Dendritic cell treated with granulocyte-macrophage colony-stimulating factor and Interleukin-4, amounts not matched to agents 40 ng/mL and 50 ng/mL, for 4 days (primary cell): ENCODE measurements around the gene SH3PXD2A.

Experiments
- H3K27ac Mint-ChIP-seq: one replicate; pipeline ENCODE4 v1.8.0; 2022; ENCODE audit warnings: mild to moderate bottlenecking, mixed read lengths
- H3K27me3 Mint-ChIP-seq: one replicate; pipeline ENCODE4 v1.8.0; 2022; ENCODE audit warnings: mild to moderate bottlenecking, mixed read lengths
- H3K36me3 Mint-ChIP-seq: one replicate; pipeline ENCODE4 v1.8.0; 2022; ENCODE audit warnings: low read depth, mixed read lengths
- H3K4me1 Mint-ChIP-seq: one replicate; pipeline ENCODE4 v1.8.0; 2022; ENCODE audit warnings: low read depth, mixed read lengths
- H3K4me3 Mint-ChIP-seq: one replicate; pipeline ENCODE4 v1.8.0; 2022; ENCODE audit warnings: mild to moderate bottlenecking, moderate library complexity, mixed read lengths
- H3K9me3 Mint-ChIP-seq: one replicate; pipeline ENCODE4 v1.8.0; 2022; ENCODE audit warnings: mixed read lengths
- intact Hi-C: fragments of 100-400 bp; cut with micrococcal nuclease; formaldehyde crosslinking; loops from one replicate; pipeline ENCODE4 v1.15.0; 2022

Gene SH3PXD2A

GRCh38 chr10:103884681-103885139, 29.3 kb upstream of the SH3PXD2A start:
- Mint-ChIP-seq H3K36me3 (peaks cover 56% of the 10 kb centered on the region), H3K27me3 (no peaks in the 10 kb centered on the region)
- intact Hi-C loops, result loop anchor here (1.0 to 10.0 kb wide), 4 partner anchors 83 to 240 kb away; partner anchors contain the start of genes SFR1 and SLK

DNA sequence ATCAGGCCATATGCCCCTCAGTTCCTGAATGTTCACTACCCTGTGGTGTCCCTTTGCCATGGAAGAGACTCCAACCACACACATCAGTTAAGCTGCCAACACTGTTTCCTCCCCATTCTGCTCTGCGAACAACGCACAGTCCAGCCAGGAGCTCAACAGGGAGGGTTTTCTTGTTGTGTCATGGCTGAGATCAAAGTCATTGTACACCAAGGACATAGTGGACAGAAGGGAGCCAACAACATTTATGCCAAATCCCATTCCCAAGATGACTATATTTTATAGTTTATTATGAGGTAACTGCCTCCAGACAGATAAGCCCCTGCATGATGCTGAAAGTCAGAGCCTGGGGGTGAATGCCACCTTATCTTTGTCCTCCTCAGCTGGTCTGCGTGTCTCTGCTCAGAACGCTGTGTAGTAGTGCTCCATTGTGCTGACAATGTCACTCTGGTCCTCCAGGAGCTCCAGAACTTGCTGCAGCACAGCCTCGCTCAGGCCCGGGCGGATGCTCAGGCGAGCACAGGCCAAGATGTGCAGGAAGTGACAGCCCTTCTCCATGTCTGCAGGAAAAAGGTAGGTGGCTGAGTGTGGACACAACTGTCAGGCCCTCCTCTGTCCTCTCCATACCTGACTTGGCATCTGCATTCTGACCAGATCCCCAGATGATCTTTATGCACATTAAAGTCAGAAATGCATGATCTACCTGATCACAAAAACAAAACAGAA, 27.1 kb upstream of the SH3PXD2A start:
- Mint-ChIP-seq H3K4me1 (peaks cover 6% of the 10 kb centered on the region), H3K9me3 (no peaks in the 10 kb centered on the region), H3K27me3 (no peaks in the 10 kb centered on the region), H3K4me3 (no peak overlapping the region), H3K27ac (no peak overlapping the region), H3K36me3 (peaks cover 64% of the 10 kb centered on the region)
- intact Hi-C loops, result loop anchor here (10.0 kb wide), 1 partner anchor 242 kb away; the partner anchor contains the start of gene SFR1

More at GRCh38 chr10:103884681-103885139, 29.3 kb upstream of the SH3PXD2A start:
- no peak overlapping the region for H3K27ac Mint-ChIP-seq
- peaks cover 16% of the 10 kb centered on the region for H3K4me1 Mint-ChIP-seq
- no peaks in the 10 kb centered on the region for H3K9me3 Mint-ChIP-seq
- no peak overlapping the region for H3K4me3 Mint-ChIP-seq

DNA sequence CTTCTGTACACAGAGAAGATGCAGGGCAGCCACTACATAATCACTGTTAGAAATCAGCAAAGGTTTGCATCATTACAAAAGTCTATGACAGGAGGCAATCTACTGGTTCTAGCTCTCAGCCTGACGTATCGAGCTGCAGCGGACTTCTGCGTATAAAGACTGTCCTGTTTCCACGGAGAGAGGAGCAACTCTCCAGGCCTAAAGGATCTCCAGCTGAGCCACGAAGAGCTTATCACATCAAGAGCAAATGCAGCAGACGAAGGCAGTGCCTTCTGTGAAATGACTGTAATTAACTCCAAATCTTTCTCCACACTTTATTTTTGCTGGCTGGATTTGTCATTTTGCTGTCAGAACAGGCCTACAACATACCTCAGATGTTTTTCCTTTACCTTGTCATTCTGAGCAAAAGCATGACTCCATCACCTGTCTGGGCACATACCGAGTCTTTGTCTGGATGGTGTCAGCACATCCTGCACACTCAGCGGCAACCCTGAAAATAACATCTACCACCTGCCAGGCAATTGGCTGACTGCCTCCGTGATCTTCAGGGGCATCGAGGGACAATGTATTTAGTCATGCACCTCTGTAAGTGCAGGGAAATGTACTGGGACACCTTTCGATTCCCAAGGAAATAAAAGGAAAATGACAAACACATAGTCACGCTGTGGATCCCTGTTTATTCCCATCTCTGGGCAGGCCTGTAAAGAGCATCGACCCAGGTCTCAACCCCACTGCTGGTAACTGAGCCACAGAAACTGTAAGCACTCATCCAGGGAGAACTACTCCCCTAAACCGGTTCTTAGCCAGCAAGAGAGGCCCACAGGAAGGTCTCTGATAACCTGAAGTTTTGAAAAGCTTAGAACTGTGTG, 26.3 kb upstream of the SH3PXD2A start:
- no peaks in the 10 kb centered on the region for H3K9me3 Mint-ChIP-seq
- H3K27me3 Mint-ChIP-seq, result no peaks in the 10 kb centered on the region
- H3K4me1 Mint-ChIP-seq, result peaks cover 6% of the 10 kb centered on the region
- peaks cover 58% of the 10 kb centered on the region for H3K36me3 Mint-ChIP-seq
- intact Hi-C loops, result loop anchor here (10.0 kb wide), 1 partner anchor 243 kb away; the partner anchor contains the start of gene SFR1
- no peak overlapping the region for H3K4me3 Mint-ChIP-seq
- H3K27ac Mint-ChIP-seq, result no peak overlapping the region

GRCh38 chr10:103879831-103880230, 24.5 kb upstream of the SH3PXD2A start:
- H3K9me3 Mint-ChIP-seq, result no peaks in the 10 kb centered on the region
- no peaks in the 10 kb centered on the region for H3K27me3 Mint-ChIP-seq
- H3K4me1 Mint-ChIP-seq, result peaks cover 3% of the 10 kb centered on the region
- no peak overlapping the region for H3K27ac Mint-ChIP-seq
- peaks cover 61% of the 10 kb centered on the region for H3K36me3 Mint-ChIP-seq
- no peak overlapping the region for H3K4me3 Mint-ChIP-seq
- intact Hi-C loops, result loop anchor here (10.0 kb wide), 1 partner anchor 245 kb away; the partner anchor contains the start of gene SFR1

DNA sequence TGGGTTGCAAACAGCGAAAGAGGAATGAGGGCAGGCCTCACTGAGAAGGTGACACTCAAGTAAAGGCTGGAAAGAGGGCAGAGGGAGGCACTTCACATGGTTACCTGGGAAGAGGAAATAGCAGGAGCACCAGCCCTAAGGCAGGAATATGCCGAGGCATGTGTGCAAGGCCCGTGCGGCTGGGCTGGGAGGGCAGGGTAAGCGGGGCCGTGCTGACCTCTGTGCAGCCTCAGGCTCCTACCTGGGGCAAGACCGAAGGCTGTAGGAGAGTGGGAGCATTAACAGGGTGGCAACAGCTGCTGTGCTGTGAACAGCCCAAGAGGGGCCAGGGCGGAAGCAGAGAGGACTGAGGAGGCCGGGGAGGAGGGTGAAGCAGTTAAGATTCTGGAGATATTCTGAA, 24.0 kb upstream of the SH3PXD2A start:
- H3K4me1 Mint-ChIP-seq, result no peaks in the 10 kb centered on the region
- H3K27ac Mint-ChIP-seq, result no peak overlapping the region
- H3K36me3 Mint-ChIP-seq, result peaks cover 61% of the 10 kb centered on the region
- intact Hi-C loops, result no loop called here
- no peaks in the 10 kb centered on the region for H3K27me3 Mint-ChIP-seq
- H3K9me3 Mint-ChIP-seq, result no peaks in the 10 kb centered on the region
- no peak overlapping the region for H3K4me3 Mint-ChIP-seq

DNA sequence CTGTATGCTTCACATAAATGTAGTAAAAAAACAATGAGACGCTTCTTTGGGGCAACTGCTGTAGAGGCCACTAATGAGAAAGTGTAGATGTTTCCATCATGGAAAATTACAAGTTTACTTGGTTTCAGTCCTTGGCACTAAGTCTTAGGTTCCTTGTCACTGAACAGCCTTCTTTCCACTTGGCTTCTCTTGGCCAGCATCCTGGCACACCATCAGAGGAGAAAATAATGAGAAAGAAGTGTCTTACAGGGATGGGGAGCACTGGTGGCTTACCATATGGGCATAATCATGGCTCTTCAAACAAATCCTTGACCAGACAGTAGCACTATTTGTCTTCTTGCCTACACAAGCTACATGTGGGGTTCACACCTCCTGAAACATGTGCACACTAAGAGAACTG, 22.5 kb upstream of the SH3PXD2A start:
- Mint-ChIP-seq H3K4me3 (no peak overlapping the region), H3K27ac (no peak overlapping the region), H3K36me3 (peaks cover 58% of the 10 kb centered on the region), H3K27me3 (no peaks in the 10 kb centered on the region), H3K9me3 (no peaks in the 10 kb centered on the region), H3K4me1 (no peaks in the 10 kb centered on the region)
- intact Hi-C loops, result no loop called here

GRCh38 chr10:103876155-103876554, 20.8 kb upstream of the SH3PXD2A start:
- Mint-ChIP-seq H3K9me3 (no peaks in the 10 kb centered on the region), H3K4me1 (no peaks in the 10 kb centered on the region), H3K27ac (no peak overlapping the region), H3K4me3 (no peak overlapping the region), H3K36me3 (peaks cover 45% of the 10 kb centered on the region), H3K27me3 (no peaks in the 10 kb centered on the region)
- intact Hi-C loops, result no loop called here

DNA sequence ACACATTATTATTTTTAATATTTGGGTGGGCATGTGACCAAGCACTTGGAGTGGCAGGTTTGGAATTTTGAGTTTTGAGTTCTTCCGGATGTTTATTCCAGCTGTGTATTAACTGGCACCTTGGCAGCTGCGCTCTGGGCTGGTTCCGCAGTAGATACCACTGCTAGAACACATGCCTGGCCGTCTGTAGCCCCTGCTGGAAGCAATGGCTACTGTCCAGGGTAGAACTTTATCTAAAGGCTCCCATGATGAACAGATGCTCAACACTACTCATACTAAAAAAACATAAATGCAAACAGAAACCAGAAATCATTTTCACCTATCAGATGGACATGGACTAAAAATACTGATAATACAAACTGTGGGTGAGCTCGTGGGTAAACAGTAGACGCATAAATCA, 19.4 kb upstream of the SH3PXD2A start:
- no peaks in the 10 kb centered on the region for H3K27me3 Mint-ChIP-seq
- H3K4me1 Mint-ChIP-seq, result no peaks in the 10 kb centered on the region
- peaks cover 31% of the 10 kb centered on the region for H3K36me3 Mint-ChIP-seq
- no peak overlapping the region for H3K27ac Mint-ChIP-seq
- intact Hi-C loops, result no loop called here
- no peak overlapping the region for H3K4me3 Mint-ChIP-seq
- no peaks in the 10 kb centered on the region for H3K9me3 Mint-ChIP-seq

- intact Hi-C loops, result no loop called here
- Mint-ChIP-seq H3K4me3 (no peak overlapping the region), H3K27me3 (no peaks in the 10 kb centered on the region), H3K27ac (no peak overlapping the region), H3K4me1 (no peaks in the 10 kb centered on the region), H3K36me3 (peaks cover 14% of the 10 kb centered on the region), H3K9me3 (no peaks in the 10 kb centered on the region)
Observed at GRCh38 chr10:103872137-103872931, 17.0 kb upstream of the SH3PXD2A start.

GRCh38 chr10:103871006-103871405, 15.6 kb upstream of the SH3PXD2A start:
- intact Hi-C loops, result no loop called here
- Mint-ChIP-seq H3K9me3 (no peaks in the 10 kb centered on the region), H3K36me3 (peaks cover 8% of the 10 kb centered on the region), H3K4me3 (no peak overlapping the region), H3K4me1 (no peaks in the 10 kb centered on the region), H3K27me3 (peaks cover 2% of the 10 kb centered on the region), H3K27ac (no peak overlapping the region)

DNA sequence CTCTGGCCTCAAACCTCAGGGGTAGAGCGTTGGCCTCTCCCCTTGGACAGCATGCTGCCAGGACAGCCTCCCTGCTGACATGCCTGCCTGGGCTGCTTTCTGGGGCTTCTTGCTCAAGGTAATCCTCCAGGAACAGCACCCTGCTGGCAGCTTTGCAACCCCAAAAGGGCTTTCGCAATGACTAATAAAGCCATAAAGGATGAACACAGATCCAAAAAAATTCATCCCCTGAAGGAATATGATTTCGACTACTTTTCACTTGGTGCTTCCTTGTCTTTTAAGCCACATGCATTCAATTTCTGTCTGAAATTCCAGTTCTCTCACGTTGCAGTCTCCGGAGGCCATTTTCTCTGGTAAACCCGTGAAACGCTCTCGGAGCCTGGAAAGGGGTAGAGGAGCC, 15.1 kb upstream of the SH3PXD2A start:
- H3K4me3 Mint-ChIP-seq, result no peak overlapping the region
- no peak overlapping the region for H3K27ac Mint-ChIP-seq
- intact Hi-C loops, result no loop called here
- peaks cover 2% of the 10 kb centered on the region for H3K27me3 Mint-ChIP-seq
- H3K36me3 Mint-ChIP-seq, result peaks cover 8% of the 10 kb centered on the region
- H3K9me3 Mint-ChIP-seq, result peaks cover under 1% of the 10 kb centered on the region
- no peaks in the 10 kb centered on the region for H3K4me1 Mint-ChIP-seq

GRCh38 chr10:103869336-103869735, 14.0 kb upstream of the SH3PXD2A start:
- H3K27ac Mint-ChIP-seq, result no peak overlapping the region
- peaks cover 8% of the 10 kb centered on the region for H3K36me3 Mint-ChIP-seq

DNA sequence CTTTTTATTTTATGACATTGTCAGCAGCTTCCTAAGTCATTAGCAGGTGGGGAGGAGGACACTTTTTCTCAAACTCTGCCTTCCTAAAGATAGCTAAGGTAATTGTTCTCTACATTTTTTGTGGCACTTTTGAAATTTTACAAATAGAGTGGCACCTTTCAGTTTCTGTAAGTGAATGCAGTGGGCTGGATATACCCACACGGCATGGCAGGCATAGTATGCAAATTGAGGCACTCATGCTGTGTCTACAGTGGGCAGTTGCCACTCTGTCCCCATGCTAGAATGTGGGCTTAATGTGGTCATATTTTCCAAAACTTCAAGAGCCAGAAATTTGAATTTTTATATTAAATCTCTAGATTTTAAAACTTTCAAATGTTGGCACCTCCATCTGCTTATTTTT, 12.8 kb upstream of the SH3PXD2A start:
- no peak overlapping the region for H3K4me3 Mint-ChIP-seq
- H3K4me1 Mint-ChIP-seq, result no peaks in the 10 kb centered on the region
- H3K36me3 Mint-ChIP-seq, result peaks cover 7% of the 10 kb centered on the region
- intact Hi-C loops, result loop anchor here (10.0 kb wide), 1 partner anchor 273 kb away; no protein-coding TSS in a partner anchor
- H3K27me3 Mint-ChIP-seq, result peaks cover 5% of the 10 kb centered on the region
- H3K9me3 Mint-ChIP-seq, result peaks cover 11% of the 10 kb centered on the region
- H3K27ac Mint-ChIP-seq, result no peak overlapping the region

More at GRCh38 chr10:103869336-103869735, 14.0 kb upstream of the SH3PXD2A start:
- Mint-ChIP-seq H3K4me3 (no peak overlapping the region), H3K4me1 (no peaks in the 10 kb centered on the region), H3K9me3 (peaks cover 11% of the 10 kb centered on the region), H3K27me3 (peaks cover 5% of the 10 kb centered on the region)
- intact Hi-C loops, result loop anchor here (10.0 kb wide), 1 partner anchor 275 kb away; no protein-coding TSS in a partner anchor
